ENCODE results near the gene PMS2. TPM values are rescaled to one million over a fixed set of nuclear protein-coding genes. Genes with fewer than 3 reads are reported as not detected.
A peak's percentile ranks its signal among the peaks of the same experiment; 100 is the strongest.

Gene PMS2
- total and polyA plus RNA-seq, 9 of the 15 experiments (the other 6 are each of a cell fraction or from before 2014, with no cell fraction given) = 4.9 to 27.6 (median 16.5) TPM

DNA sequence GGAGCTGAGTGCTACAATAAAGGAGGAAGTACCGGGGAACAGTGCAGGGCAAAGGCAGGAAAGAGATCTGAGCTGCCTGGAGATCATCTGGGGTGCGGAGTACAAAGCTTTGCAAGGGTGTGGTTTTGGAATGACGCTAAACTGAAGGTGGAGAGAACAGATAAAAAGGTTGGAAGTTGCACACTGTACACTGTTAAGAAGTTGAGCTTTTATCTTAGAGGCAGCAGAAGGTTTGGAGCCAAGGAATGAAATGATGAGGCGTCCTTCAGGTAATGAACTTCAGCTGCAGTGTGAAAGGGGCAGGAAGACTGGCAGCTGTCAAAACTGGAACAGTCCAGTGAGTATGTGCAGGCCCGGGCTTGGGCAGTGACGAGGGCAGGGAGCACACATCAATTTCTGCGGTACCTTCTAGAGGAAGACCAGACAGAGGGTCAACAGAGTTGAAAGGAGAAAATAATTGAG lies 15.2 kb upstream of the PMS2 start (continued):
- TF ChIP-seq, protein P1, sequence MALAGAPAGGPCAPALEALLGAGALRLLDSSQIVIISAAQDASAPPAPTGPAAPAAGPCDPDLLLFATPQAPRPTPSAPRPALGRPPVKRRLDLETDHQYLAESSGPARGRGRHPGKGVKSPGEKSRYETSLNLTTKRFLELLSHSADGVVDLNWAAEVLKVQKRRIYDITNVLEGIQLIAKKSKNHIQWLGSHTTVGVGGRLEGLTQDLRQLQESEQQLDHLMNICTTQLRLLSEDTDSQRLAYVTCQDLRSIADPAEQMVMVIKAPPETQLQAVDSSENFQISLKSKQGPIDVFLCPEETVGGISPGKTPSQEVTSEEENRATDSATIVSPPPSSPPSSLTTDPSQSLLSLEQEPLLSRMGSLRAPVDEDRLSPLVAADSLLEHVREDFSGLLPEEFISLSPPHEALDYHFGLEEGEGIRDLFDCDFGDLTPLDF (CRISPR knock-in tag; IDR thresholded peaks at IDR 0.05) = no peak
- TF ChIP-seq KDM4B (IDR thresholded peaks at IDR 0.05; ENCODE audit: borderline replicate concordance in 2 of 2, low read depth in 1 of 2) (no peak), MTA2 (IDR thresholded peaks at IDR 0.05; ENCODE audit: low read depth) (peak; percentile 99), RFX5 (IDR thresholded peaks at IDR 0.05; ENCODE audit: low read depth, low read length) (no peak), PRPF4 (IDR thresholded peaks at IDR 0.05; ENCODE audit: insufficient read depth, low read depth, low read length, poor library complexity, severe bottlenecking) (no peak), NR2C1 (IDR thresholded peaks at IDR 0.05) (peak; percentile 41; the same call in 1 of the 2 replicates), NR2C1 (tag; IDR thresholded peaks at IDR 0.05) (0 out of 2 replicates have a peak, but pooled peaks have one; percentile 40), TBL1XR1 (IDR thresholded peaks at IDR 0.05; ENCODE audit: low read length in 2 of 2) (peak; percentile 74 to 95; a peak in 3 of 4 replicates), PHB2 (IDR thresholded peaks at IDR 0.05; ENCODE audit: low read depth) (peak; percentile 98), RNF2 (IDR thresholded peaks at IDR 0.05) (peak; percentile 78; the same call in 1 of the 2 replicates), NR2F6 (CRISPR knock-in tag; IDR thresholded peaks at IDR 0.05) (no peak), MXI1 (IDR thresholded peaks at IDR 0.05; ENCODE audit: low read depth, low read length) (peak; percentile 36; the same call in 1 of the 2 replicates), HDAC1 (IDR thresholded peaks at IDR 0.05) (peak in 1 of 2 experiments; percentile 98; a peak in 2 of 4 replicates), MAFF (IDR thresholded peaks at IDR 0.05; ENCODE audit: low read length) (peak; percentile 46), POLR3A (IDR thresholded peaks at IDR 0.05; ENCODE audit: borderline replicate concordance, extremely low read depth, insufficient read depth, insufficient read length) (no peak), NFE2L1 (tag; IDR thresholded peaks at IDR 0.05; ENCODE audit: borderline replicate concordance, low read depth) (no peak), KHSRP (IDR thresholded peaks at IDR 0.05) (peak; percentile 93), PHF8 (IDR thresholded peaks at IDR 0.05; ENCODE audit: borderline replicate concordance, low read length) (no peak), HNRNPL (IDR thresholded peaks at IDR 0.05; ENCODE audit: low read depth, low read length) (no peak), ZNF23 (CRISPR knock-in tag; IDR thresholded peaks at IDR 0.05) (peak; percentile 53; the same call in 1 of the 2 replicates), BDP1 (IDR thresholded peaks at IDR 0.05; ENCODE audit: insufficient read depth, insufficient read length) (no peak), ZFPM2 (CRISPR knock-in tag; IDR thresholded peaks at IDR 0.05) (no peak), ZNF79 (CRISPR knock-in tag; IDR thresholded peaks at IDR 0.05; ENCODE audit: low read depth) (no peak)
- TF ChIP-seq, protein P2, sequence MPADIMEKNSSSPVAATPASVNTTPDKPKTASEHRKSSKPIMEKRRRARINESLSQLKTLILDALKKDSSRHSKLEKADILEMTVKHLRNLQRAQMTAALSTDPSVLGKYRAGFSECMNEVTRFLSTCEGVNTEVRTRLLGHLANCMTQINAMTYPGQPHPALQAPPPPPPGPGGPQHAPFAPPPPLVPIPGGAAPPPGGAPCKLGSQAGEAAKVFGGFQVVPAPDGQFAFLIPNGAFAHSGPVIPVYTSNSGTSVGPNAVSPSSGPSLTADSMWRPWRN (IDR thresholded peaks at IDR 0.05; ENCODE audit: low read depth) = peak; percentile 82
- TF ChIP-seq, protein P3, sequence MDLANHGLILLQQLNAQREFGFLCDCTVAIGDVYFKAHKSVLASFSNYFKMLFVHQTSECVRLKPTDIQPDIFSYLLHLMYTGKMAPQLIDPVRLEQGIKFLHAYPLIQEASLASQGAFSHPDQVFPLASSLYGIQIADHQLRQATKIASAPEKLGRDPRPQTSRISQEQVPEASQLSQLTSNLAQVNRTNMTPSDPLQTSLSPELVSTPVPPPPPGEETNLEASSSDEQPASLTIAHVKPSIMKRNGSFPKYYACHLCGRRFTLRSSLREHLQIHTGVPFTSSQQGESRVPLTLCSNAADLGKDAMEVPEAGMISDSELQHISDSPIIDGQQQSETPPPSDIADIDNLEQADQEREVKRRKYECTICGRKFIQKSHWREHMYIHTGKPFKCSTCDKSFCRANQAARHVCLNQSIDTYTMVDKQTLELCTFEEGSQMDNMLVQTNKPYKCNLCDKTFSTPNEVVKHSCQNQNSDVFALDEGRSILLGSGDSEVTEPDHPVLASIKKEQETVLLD (IDR thresholded peaks at IDR 0.05) = peak; percentile 79; the same call in 1 of the 2 replicates
- TF ChIP-seq, protein P4, sequence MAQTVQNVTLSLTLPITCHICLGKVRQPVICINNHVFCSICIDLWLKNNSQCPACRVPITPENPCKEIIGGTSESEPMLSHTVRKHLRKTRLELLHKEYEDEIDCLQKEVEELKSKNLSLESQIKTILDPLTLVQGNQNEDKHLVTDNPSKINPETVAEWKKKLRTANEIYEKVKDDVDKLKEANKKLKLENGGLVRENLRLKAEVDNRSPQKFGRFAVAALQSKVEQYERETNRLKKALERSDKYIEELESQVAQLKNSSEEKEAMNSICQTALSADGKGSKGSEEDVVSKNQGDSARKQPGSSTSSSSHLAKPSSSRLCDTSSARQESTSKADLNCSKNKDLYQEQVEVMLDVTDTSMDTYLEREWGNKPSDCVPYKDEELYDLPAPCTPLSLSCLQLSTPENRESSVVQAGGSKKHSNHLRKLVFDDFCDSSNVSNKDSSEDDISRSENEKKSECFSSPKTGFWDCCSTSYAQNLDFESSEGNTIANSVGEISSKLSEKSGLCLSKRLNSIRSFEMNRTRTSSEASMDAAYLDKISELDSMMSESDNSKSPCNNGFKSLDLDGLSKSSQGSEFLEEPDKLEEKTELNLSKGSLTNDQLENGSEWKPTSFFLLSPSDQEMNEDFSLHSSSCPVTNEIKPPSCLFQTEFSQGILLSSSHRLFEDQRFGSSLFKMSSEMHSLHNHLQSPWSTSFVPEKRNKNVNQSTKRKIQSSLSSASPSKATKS (CRISPR knock-in tag; IDR thresholded peaks at IDR 0.05) = no peak
